Adipocyte (in vitro differentiated cells): Measurements from ENCODE around the gene SRSF2.
"Not testable (repeated sequence)": the region's sequence is repeated elsewhere in the genome, so short reads cannot be mapped to it uniquely, and the experiment has no call there.

Experiments
- DNase-seq: peaks from one replicate; pipeline ENCODE4 v3.0.0-alpha.2; 2015; ENCODE audit warnings: low read depth
- H3K27me3 ChIP-seq: replicated peaks from 2 replicates; pipeline ENCODE4 v1.7.0; 2013; ENCODE audit warnings: mild to moderate bottlenecking, low read length, moderate library complexity; ENCODE audit not compliant: control insufficient read depth, insufficient read depth
- H3K36me3 ChIP-seq: 2 replicates; pipeline ENCODE4 v1.7.0; 2013; ENCODE audit warnings: low read length, mild to moderate bottlenecking, moderate library complexity; ENCODE audit not compliant: control insufficient read depth, insufficient read depth, severe bottlenecking
- H3K4me1 ChIP-seq: 2 replicates; pipeline ENCODE4 v1.7.0; 2013; ENCODE audit warnings: mild to moderate bottlenecking, low read length, moderate library complexity; ENCODE audit not compliant: control insufficient read depth, insufficient read depth
- H3K4me3 ChIP-seq: 2 replicates; pipeline ENCODE4 v1.7.0; 2013; ENCODE audit warnings: mild to moderate bottlenecking, low read length, moderate library complexity
- H3K9ac ChIP-seq: 2 replicates; pipeline ENCODE4 v1.7.0; 2013; ENCODE audit warnings: mild to moderate bottlenecking, low read length, moderate library complexity
- H3K9me3 ChIP-seq: 2 replicates; pipeline ENCODE4 v1.7.0; 2013; ENCODE audit warnings: mild to moderate bottlenecking, low read length, moderate library complexity; ENCODE audit not compliant: control insufficient read depth

SRSF2 gene

DNA sequence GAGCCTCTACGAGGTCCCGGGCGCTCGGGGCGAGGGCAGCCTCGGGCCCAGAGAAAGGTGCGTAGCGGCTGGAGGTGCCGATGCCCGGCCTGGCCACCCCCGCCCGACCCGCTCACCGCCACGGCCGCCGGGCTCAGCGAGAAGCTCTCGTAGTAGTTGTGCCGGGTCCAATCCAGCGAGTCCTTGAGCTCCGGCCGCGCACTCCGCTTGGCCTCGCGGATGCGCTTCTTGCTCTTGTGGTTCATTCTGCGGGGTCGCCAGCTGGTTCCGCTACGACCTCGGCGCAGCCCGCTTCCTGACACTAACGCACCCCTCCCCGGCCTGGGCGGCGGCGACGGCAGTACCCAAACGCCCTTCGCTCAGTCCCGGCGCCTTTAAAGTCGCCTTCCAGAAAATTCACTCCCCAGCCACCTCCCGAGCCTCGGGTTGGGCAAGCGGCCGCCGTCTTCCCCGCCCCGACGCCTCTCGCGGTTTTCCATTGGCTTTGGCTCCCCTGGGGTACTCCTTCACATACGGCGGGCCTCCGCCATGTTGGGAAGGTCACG lies 10.8 kb downstream of the SRSF2 start, which contains the start of gene JMJD6:
TSS of gene JMJD6 (minus strand) at position 376 of the 545 bp plus-strand sequence. CDS start at position 245, 131 bp downstream.
- DNase-seq = peak; percentile 97
- peaks cover 39% of the 10 kb centered on the region for H3K36me3 ChIP-seq

DNA sequence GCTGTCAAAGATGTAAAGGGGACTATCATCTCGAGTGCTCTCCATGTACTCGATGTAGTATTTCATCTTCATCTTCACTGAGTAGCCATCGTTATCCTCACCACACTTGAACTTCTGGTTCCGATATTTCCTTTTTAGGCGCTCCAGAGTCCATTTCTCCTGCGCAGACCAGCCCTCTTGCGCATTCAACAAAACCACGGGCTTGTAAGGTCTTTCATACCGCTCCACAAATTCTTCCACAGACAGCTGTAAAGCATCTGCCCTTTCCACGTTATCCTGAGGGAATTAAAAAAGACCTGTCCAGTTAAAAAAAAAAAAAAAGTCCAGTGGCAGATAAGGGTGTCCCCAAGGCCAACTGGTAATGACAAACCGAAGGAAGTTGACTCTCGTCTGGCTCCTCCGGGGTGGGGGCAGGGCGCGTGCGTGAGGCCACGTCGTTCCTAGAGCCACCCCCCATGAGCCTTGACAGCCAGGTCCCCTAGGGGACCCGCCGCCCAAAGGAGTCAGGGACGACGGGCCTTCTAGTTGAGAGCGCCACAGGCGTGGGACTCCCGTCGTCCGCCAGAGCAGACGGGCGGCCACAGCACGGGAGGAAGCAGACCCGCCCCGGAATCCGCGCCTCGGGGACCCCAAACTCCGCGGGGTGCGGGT lies 11.4 kb downstream of the SRSF2 start:
- Histone ChIP-seq H3K4me3 (peak overlapping the region; percentile 92), H3K27me3 (no peaks in the 10 kb centered on the region), H3K9me3 (no peaks in the 10 kb centered on the region), H3K4me1 (peaks cover 35% of the 10 kb centered on the region), H3K9ac (peak overlapping the region; percentile 98), H3K36me3 (peaks cover 42% of the 10 kb centered on the region)
- DNase-seq = peak; percentile 71

More for the DNA sequence above, 10.8 kb downstream of the SRSF2 start, which contains the start of gene JMJD6:
- no peaks in the 10 kb centered on the region for H3K27me3 ChIP-seq
- peak within 1 kb of the TSS; percentile 98 for H3K9ac ChIP-seq
- peaks cover 35% of the 10 kb centered on the region for H3K4me1 ChIP-seq
- no peaks in the 10 kb centered on the region for H3K9me3 ChIP-seq
- peak within 1 kb of the TSS; percentile 92 for H3K4me3 ChIP-seq

DNA sequence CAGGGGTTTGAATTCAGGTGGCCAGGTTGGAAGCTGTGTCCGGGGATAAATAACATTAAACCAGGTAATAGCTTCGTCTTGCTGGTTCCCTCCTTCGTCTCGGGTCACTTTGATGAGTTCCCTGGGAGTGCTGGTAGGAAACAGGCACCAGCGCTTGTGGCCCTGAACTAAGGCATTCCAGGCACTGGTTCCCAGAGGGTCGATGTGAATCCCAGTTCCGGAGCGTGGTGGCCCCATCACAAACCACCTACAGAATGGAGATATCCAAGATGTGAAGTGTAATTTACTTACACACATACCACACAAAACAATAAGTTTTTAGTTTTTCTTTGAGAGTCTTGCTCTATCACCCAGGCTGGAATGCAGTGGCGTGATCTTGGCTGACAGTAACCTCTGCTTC lies 13.3 kb downstream of the SRSF2 start:
- Histone ChIP-seq H3K27me3 (no peaks in the 10 kb centered on the region), H3K9me3 (no peaks in the 10 kb centered on the region), H3K9ac (no peak overlapping the region), H3K4me1 (peaks cover 31% of the 10 kb centered on the region), H3K36me3 (peaks cover 55% of the 10 kb centered on the region), H3K4me3 (no peak overlapping the region)
- DNase-seq = no peak

DNA sequence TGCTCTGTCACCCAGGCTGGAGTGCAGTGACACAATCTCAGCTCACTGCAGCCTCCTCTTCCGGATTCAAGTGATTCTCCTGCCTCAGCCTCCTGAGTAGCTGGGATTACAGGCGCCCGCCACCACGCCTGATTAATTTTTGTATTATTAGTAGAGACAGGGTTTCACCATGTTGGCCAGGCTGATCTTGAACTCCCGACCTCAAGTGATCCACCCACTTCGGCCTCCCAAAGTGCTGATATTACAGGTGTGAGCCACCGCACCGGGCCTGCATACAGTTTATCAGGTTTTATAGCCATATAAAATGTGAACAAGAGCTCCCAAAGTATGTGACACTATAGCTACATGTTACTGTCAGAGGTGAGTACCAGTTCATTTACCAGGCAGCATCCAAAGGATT lies 14.2 kb downstream of the SRSF2 start:
- Histone ChIP-seq H3K4me1 (peaks cover 24% of the 10 kb centered on the region), H3K36me3 (peaks cover 64% of the 10 kb centered on the region)
- H3K4me3 ChIP-seq, H3K9ac ChIP-seq, H3K27me3 ChIP-seq, H3K9me3 ChIP-seq, DNase-seq: not testable (repeated sequence)

DNA sequence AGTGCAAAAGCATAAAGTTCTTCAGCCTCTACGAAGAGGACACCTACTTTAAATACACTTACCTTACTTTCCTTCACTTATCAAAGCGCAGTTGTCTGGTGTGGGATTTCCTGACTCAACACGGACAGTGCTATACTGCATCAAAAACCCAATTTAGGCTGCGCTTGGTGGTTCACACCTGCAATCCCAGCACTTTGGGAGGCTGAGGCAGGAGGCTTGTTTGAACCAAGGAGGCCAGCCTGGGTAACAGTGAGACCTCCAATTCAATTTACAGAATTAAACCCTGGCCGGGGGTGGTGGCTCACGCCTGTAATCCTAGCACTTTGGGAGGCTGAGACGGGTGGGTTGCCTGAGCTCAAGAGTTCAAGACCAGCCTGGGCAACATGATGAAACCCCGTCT lies 14.9 kb downstream of the SRSF2 start:
- Histone ChIP-seq H3K27me3 (no peaks in the 10 kb centered on the region), H3K9me3 (no peaks in the 10 kb centered on the region), H3K36me3 (peaks cover 69% of the 10 kb centered on the region), H3K4me1 (peaks cover 21% of the 10 kb centered on the region), H3K9ac (no peak overlapping the region), H3K4me3 (no peak overlapping the region)
- no peak for DNase-seq

DNA sequence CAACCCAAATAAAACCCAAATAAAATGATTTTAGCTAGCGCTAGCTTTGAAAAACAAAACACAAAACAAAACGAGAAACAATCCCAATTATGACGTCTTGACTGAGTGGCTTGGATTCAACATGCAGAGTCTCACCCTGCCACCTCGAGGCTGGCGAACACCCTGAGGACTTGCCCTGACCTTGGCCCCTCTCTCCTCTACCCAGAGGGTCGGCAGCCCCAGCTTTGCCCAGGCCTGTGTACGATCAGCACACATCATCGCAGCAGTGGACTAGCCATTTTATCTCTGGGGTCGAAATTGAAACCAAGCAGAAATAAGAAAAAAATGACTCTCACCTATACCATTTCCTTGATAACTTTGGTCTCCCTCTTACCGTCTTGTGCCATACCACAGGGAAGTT lies 15.7 kb downstream of the SRSF2 start:
- no peak for DNase-seq
- Histone ChIP-seq H3K4me3 (no peak overlapping the region), H3K36me3 (peaks cover 70% of the 10 kb centered on the region), H3K9me3 (no peaks in the 10 kb centered on the region), H3K9ac (no peak overlapping the region), H3K27me3 (no peaks in the 10 kb centered on the region), H3K4me1 (peaks cover 29% of the 10 kb centered on the region)

DNA sequence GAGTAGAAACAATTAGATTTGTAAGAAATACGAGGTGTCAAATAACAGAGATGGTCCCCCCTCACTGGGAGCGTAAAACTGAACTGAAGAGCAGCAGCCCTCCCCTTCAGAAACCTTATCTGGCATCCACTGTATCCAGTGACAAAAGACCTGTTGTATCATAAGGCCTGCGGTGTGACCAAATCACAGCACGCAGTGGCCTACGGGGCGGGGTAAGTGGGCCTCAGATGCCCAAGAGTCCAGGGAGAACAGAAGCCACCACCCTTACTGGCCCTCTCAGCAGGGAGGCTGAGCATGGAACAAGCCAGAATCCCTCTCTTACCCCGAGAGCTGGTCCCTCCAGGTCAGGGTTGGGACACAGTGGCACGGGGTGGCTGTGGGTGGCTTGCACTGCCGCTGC lies 16.2 kb downstream of the SRSF2 start:
- no peak overlapping the region for H3K4me3 ChIP-seq
- H3K9ac ChIP-seq = no peak overlapping the region
- peaks cover 70% of the 10 kb centered on the region for H3K36me3 ChIP-seq
- H3K27me3 ChIP-seq = no peaks in the 10 kb centered on the region
- DNase-seq = no peak
- H3K4me1 ChIP-seq = peaks cover 34% of the 10 kb centered on the region
- H3K9me3 ChIP-seq = no peaks in the 10 kb centered on the region

DNA sequence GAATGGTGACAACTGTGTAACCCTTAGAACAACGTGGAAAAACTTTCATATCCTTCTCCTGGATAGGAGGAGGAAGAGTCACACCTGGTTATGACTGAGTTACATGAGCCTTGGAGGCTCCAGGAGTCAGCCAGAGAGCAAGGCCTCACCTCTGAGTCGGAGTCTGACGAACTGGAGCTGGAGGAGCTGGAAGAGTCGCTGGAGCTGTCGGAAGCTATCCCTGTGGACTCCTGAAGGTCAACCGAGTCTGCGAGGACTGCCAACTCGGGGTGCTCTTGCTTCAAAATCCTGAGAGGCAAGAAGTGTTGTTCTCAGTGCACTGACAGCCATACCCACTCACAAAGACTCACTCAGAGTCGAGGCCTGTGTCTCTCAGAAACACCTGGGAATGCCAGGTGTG lies 16.9 kb downstream of the SRSF2 start:
- no peaks in the 10 kb centered on the region for H3K27me3 ChIP-seq
- no peaks in the 10 kb centered on the region for H3K9me3 ChIP-seq
- H3K4me3 ChIP-seq = no peak overlapping the region
- DNase-seq = no peak
- peaks cover 38% of the 10 kb centered on the region for H3K4me1 ChIP-seq
- H3K9ac ChIP-seq = no peak overlapping the region
- H3K36me3 ChIP-seq = peaks cover 73% of the 10 kb centered on the region

DNA sequence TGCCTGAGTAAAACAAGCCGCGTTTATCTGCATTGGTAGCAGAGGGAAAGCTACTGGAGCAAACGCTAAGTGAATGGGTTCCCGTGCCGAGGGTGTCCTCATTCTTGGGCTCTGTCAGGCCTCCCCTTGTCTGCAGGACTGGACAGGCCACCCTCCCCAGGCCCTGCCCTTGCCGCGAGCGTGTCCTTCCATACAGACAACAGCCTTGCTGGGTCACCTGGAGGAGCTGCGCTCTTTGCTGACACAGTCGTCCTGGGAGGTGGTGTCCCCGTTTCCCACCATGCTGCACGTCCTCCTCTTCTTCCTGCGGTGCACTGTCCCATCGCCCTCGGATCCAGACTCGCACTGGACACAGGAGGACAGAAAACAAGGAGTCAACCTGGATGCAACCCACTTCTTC lies 18.6 kb downstream of the SRSF2 start:
- no peaks in the 10 kb centered on the region for H3K27me3 ChIP-seq
- no peak overlapping the region for H3K4me3 ChIP-seq
- no peak for DNase-seq
- no peak overlapping the region for H3K9ac ChIP-seq
- H3K36me3 ChIP-seq = peaks cover 73% of the 10 kb centered on the region
- peaks cover 33% of the 10 kb centered on the region for H3K4me1 ChIP-seq
- H3K9me3 ChIP-seq = no peaks in the 10 kb centered on the region

DNA sequence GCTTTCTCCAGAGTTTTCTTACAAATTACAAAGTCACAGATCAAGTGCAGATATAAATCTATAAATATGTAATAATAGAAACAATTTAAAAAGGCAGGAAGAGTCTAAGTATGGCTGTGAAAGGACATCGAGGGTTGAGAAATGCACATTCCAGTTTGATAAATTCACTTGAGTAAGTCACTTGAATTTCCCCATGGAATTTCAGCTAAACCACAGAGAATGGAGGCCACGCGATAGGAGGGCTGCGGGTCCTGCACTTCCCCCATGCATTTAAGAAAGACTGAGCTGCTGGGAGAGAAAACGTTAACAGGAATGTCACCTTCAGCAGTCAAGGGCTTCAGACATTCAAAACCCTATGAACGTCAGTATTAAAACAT lies 20.3 kb downstream of the SRSF2 start:
- peak; percentile 90 for DNase-seq
- H3K4me1 ChIP-seq = peaks cover 34% of the 10 kb centered on the region
- H3K9me3 ChIP-seq = no peaks in the 10 kb centered on the region
- H3K4me3 ChIP-seq = peak overlapping the region; percentile 72
- H3K27me3 ChIP-seq = no peaks in the 10 kb centered on the region
- H3K36me3 ChIP-seq = peaks cover 63% of the 10 kb centered on the region
- H3K9ac ChIP-seq = peak overlapping the region; percentile 89

DNA sequence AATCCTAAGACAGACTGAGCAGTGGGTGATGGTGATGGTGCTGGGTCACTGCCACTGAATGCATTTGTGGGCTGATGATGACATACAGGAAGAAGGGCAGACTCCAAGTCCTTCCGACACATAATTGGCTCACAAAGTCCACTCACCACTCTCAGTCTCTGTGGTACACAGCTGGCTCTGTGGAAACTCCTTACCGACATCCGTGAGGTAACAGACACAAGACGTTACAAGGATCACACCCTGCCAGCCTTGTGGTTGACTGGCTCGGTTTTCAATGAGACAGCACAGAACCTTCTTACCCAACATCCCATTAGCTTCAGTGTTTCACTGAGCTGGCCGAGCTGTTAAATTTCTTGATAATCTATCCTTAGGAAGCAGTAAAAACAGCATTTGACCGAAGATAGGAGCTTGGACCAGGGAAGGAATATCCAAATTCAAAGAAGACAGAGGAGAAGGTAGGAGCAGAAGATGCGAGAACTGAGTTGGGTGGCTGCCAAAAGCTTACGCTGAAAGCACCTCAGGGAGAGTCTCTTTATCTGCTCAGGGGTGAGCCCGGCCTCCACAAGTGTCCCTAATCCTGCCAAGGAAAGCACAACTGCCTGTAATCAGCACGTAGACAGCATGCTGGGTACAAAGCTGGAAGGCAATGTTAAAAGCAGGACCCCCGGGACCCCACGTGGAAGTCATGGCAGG lies 20.8 kb downstream of the SRSF2 start:
- DNase-seq = peak; percentile 82
- no peaks in the 10 kb centered on the region for H3K9me3 ChIP-seq
- H3K36me3 ChIP-seq = peaks cover 57% of the 10 kb centered on the region
- peak overlapping the region; percentile 89 for H3K9ac ChIP-seq
- peaks cover 39% of the 10 kb centered on the region for H3K4me1 ChIP-seq
- peak overlapping the region; percentile 72 for H3K4me3 ChIP-seq
- H3K27me3 ChIP-seq = no peaks in the 10 kb centered on the region
